PC-3 (cell line): ENCODE data around the gene SMIM28. TPM values are rescaled to one million over a fixed set of nuclear protein-coding genes. Genes with fewer than 3 reads are reported as not detected.

Experiments used
- ATAC-seq: fragments of 200-7000 bp; cut with Tn5 transposase; 2 replicates; pipeline ENCODE4 v1.9.1; 2020; ENCODE audit warnings: mild to moderate bottlenecking, moderate library complexity
- BruUV-seq: library from RNA; stranded (reverse); fragments of 400-500 nt; replicated peaks from 2 replicates; lab custom pipeline; 2021; lab: Mats Ljungman, UMichigan
- CTCF ChIA-PET: fragments of 300-600 bp; sonication (Branson Sonifier 250); formaldehyde crosslinking; loops from one replicate; lab custom pipeline; 2022; ENCODE audit warnings: antibody characterized with exemption; lab: Charles Lee
- POLR2A ChIA-PET: fragments of 300-600 bp; sonication (Branson Sonifier 250); formaldehyde crosslinking; loops from one replicate; lab custom pipeline; 2022; ENCODE audit warnings: antibody characterized with exemption; ENCODE audit not compliant: unreplicated experiment; lab: Charles Lee
- DNase-seq: peaks from one replicate; pipeline ENCODE4 v3.0.0-alpha.2; 2015
- H2AFZ ChIP-seq: fragments of 300-600 bp; sonication (generic); 2 replicates; pipeline ENCODE4 v1.6.0; 2016; ENCODE audit warnings: antibody characterized with exemption, low read length
- H3F3A ChIP-seq: fragments of 300-600 bp; sonication (generic); one replicate; pipeline ENCODE4 v1.6.0; 2017; ENCODE audit warnings: antibody characterized with exemption, low read length, control low read depth, mild to moderate bottlenecking; ENCODE audit not compliant: unreplicated experiment
- H3K27ac ChIP-seq: fragments of 300-600 bp; sonication (generic); 2 replicates; pipeline ENCODE4 v1.5.1; 2016; ENCODE audit warnings: mild to moderate bottlenecking, low read length
- H3K27me3 ChIP-seq: fragments of 300-600 bp; sonication (generic); 2 replicates; pipeline ENCODE4 v1.6.1; 2016; ENCODE audit warnings: low read length, mixed read lengths
- H3K36me3 ChIP-seq: fragments of 300-600 bp; sonication (generic); 2 replicates; pipeline ENCODE4 v1.6.1; 2016; ENCODE audit warnings: low read depth, mixed run types, low read length, mixed read lengths
- H3K4me1 ChIP-seq: fragments of 300-600 bp; sonication (generic); 2 replicates; pipeline ENCODE4 v1.5.1; 2016; ENCODE audit warnings: low read length; ENCODE audit not compliant: insufficient read depth
- H3K4me2 ChIP-seq: fragments of 300-600 bp; sonication (generic); 2 replicates; pipeline ENCODE4 v1.6.0; 2016; ENCODE audit warnings: low read length
- H3K4me3 ChIP-seq: fragments of 300-600 bp; sonication (generic); 2 replicates; pipeline ENCODE4 v1.5.1; 2016; ENCODE audit warnings: mild to moderate bottlenecking, low read length, mixed read lengths
- H3K79me2 ChIP-seq: fragments of 300-600 bp; sonication (generic); 2 replicates; pipeline ENCODE4 v1.6.1; 2017; ENCODE audit warnings: low read length, mixed read lengths
- H3K9ac ChIP-seq: fragments of 300-600 bp; sonication (generic); 2 replicates; pipeline ENCODE4 v1.6.0; 2016; ENCODE audit warnings: mild to moderate bottlenecking, low read length
- H3K9me2 ChIP-seq: fragments of 300-600 bp; sonication (generic); replicated peaks from 2 replicates; pipeline ENCODE4 v1.6.1; 2016; ENCODE audit warnings: mixed run types, low read length, mixed read lengths
- H3K9me3 ChIP-seq: fragments of 300-600 bp; sonication (generic); 2 replicates; pipeline ENCODE4 v1.6.1; 2016; ENCODE audit warnings: low read length, mixed read lengths
- H4K20me1 ChIP-seq: fragments of 300-600 bp; sonication (generic); 2 replicates; pipeline ENCODE4 v1.6.1; 2016; ENCODE audit warnings: low read length, mixed read lengths
- CTCF ChIP-seq: fragments of 300-600 bp; sonication (generic); conservative IDR thresholded peaks from 2 replicates; pipeline ENCODE4 v1.5.1; 2017; ENCODE audit warnings: antibody characterized with exemption, low read depth, mild to moderate bottlenecking, low read length
- EZH2 ChIP-seq: fragments of 300-600 bp; sonication (generic); IDR thresholded peaks from one replicate; pipeline ENCODE4 v1.6.1; 2017; ENCODE audit warnings: antibody characterized with exemption, mild to moderate bottlenecking, low read length; ENCODE audit not compliant: unreplicated experiment
- EZH2phosphoT487 ChIP-seq: fragments of 300-600 bp; sonication (generic); IDR thresholded peaks from 2 replicates; pipeline ENCODE4 v1.6.1; 2018; ENCODE audit warnings: mild to moderate bottlenecking, antibody characterized with exemption, low read length, borderline replicate concordance
- intact Hi-C: fragments of 100-400 bp; cut with micrococcal nuclease; formaldehyde crosslinking; loops from 2 replicates; pipeline ENCODE4 v1.9.0; 2023
- total RNA-seq: library from RNA; depleted of rRNA; stranded (reverse); fragments of >200 nt; gene quantifications from 2 replicates; pipeline ENCODE4 v1.2.3, GENCODE V29; 2014

The SMIM28 gene
- total RNA-seq, 1 experiment from 2014 or later: not detected

- Histone ChIP-seq H3K4me2 (no peak overlapping the region), H4K20me1 (no peaks in the 10 kb centered on the region), H2AFZ (no peak overlapping the region), H3K9me3 (no peaks in the 10 kb centered on the region), H3K79me2 (no peaks in the 10 kb centered on the region), H3K36me3 (no peaks in the 10 kb centered on the region), H3K27ac (no peak overlapping the region), H3K27me3 (no peaks in the 10 kb centered on the region), H3K4me1 (no peaks in the 10 kb centered on the region), H3K4me3 (no peak overlapping the region), H3K9me2 (no peaks in the 10 kb centered on the region), H3F3A (no peaks in the 10 kb centered on the region), H3K9ac (no peak overlapping the region)
- ChIA-PET CTCF (interaction anchor here (1.7 kb wide), 1 partner anchor 89 kb away, joined by 4 read pairs; no protein-coding TSS in a partner anchor), POLR2A (no interaction called here)
- no TSS peak for BruUV-seq
- DNase-seq: peak; percentile 59
- intact Hi-C loops: loop anchor here (1.0 to 5.0 kb wide), 5 partner anchors 38 to 338 kb away; no protein-coding TSS in a partner anchor
- ATAC-seq: peak; percentile 73
- TF ChIP-seq EZH2phosphoT487 (no peak), CTCF (peak; percentile 77)
Measured at GRCh38 chr6:138428944-138429598, 51.4 kb downstream of the SMIM28 start.

- H3K9me2 ChIP-seq: no peaks in the 10 kb centered on the region
- no peak overlapping the region for H3K9ac ChIP-seq
- intact Hi-C loops: loop anchor here (1.0 to 5.0 kb wide), 5 partner anchors 38 to 338 kb away; no protein-coding TSS in a partner anchor
- no peak overlapping the region for H3K4me2 ChIP-seq
- ATAC-seq (no peak), DNase-seq (no peak)
- H2AFZ ChIP-seq: no peak overlapping the region
- H3K4me1 ChIP-seq: no peaks in the 10 kb centered on the region
- no peaks in the 10 kb centered on the region for H3K27me3 ChIP-seq
- H3K4me3 ChIP-seq: no peak overlapping the region
- POLR2A ChIA-PET: no interaction called here
- TF ChIP-seq CTCF: no peak
- no peak for TF ChIP-seq EZH2phosphoT487
- no peak for TF ChIP-seq EZH2
- no peak overlapping the region for H3K27ac ChIP-seq
- BruUV-seq: no TSS peak
- no peaks in the 10 kb centered on the region for H3K9me3 ChIP-seq
- H3F3A ChIP-seq: no peaks in the 10 kb centered on the region
- H3K79me2 ChIP-seq: no peaks in the 10 kb centered on the region
- CTCF ChIA-PET: interaction anchor here (1.7 kb wide), 1 partner anchor 88 kb away, joined by 4 read pairs; no protein-coding TSS in a partner anchor
- no peaks in the 10 kb centered on the region for H4K20me1 ChIP-seq
- no peaks in the 10 kb centered on the region for H3K36me3 ChIP-seq
Measured at GRCh38 chr6:138429761-138430160, 52.1 kb downstream of the SMIM28 start.
